Mesenchymal stem cell (in vitro differentiated cells and primary cell): ENCODE data around the gene TJP1.

Experiments
- DNase-seq: peaks from one replicate; pipeline ENCODE4 v3.0.0-alpha.2; 2013
- H2AFZ ChIP-seq: one replicate; pipeline ENCODE4 v1.6.1; 2013; ENCODE audit warnings: low read depth, mild to moderate bottlenecking, control low read depth, inconsistent platforms, low read length, moderate library complexity
- H2AK5ac ChIP-seq: 2 replicates; pipeline ENCODE4 v1.6.1; 2013; ENCODE audit warnings: low read length, moderate library complexity, mild to moderate bottlenecking, inconsistent platforms; ENCODE audit not compliant: severe bottlenecking
- H2BK120ac ChIP-seq: one replicate; pipeline ENCODE4 v1.6.1; 2013; ENCODE audit warnings: low read depth, mild to moderate bottlenecking, inconsistent platforms, low read length, moderate library complexity
- H2BK12ac ChIP-seq, 2 experiments: one replicate each; pipeline ENCODE4 v1.6.1; 2013; ENCODE audit warnings: inconsistent platforms in 2 of 2, low read length in 2 of 2, mild to moderate bottlenecking in 2 of 2, moderate library complexity in 2 of 2, control low read depth in 1 of 2
- H2BK15ac ChIP-seq: one replicate; pipeline ENCODE4 v1.6.1; 2013; ENCODE audit warnings: mild to moderate bottlenecking, low read depth, inconsistent platforms; ENCODE audit not compliant: poor library complexity, severe bottlenecking
- H2BK5ac ChIP-seq: 2 replicates; pipeline ENCODE4 v1.6.1; 2013; ENCODE audit warnings: low read depth, mild to moderate bottlenecking, low read length, control low read depth, inconsistent platforms; ENCODE audit not compliant: poor library complexity, severe bottlenecking
- H3K14ac ChIP-seq, 2 experiments: one replicate each; pipeline ENCODE4 v1.6.1; 2013; ENCODE audit warnings: inconsistent platforms in 2 of 2, low read length in 2 of 2, control low read depth in 1 of 2, mild to moderate bottlenecking in 1 of 2, moderate library complexity in 1 of 2
- H3K18ac ChIP-seq, 2 experiments: one replicate each; pipeline ENCODE4 v1.6.1; 2013; ENCODE audit warnings: inconsistent platforms in 2 of 2, low read length in 2 of 2, control low read depth in 1 of 2, low read depth in 1 of 2, mild to moderate bottlenecking in 1 of 2
- H3K23ac ChIP-seq, 2 experiments: one replicate each; pipeline ENCODE4 v1.6.1; 2013; ENCODE audit warnings: inconsistent platforms in 2 of 2, low read length in 2 of 2, mild to moderate bottlenecking in 2 of 2, moderate library complexity in 2 of 2, control low read depth in 1 of 2
- H3K27ac ChIP-seq: 2 replicates; pipeline ENCODE4 v1.5.1; 2013; ENCODE audit warnings: mild to moderate bottlenecking, moderate library complexity, low read length, control low read depth, inconsistent platforms; ENCODE audit not compliant: poor library complexity, severe bottlenecking
- H3K27me3 ChIP-seq, 2 experiments: 2 replicates each; pipeline versions ENCODE4 v1.6.1 to v1.7.0; 2013; ENCODE audit warnings: low read length in 2 of 2, mild to moderate bottlenecking in 2 of 2, moderate library complexity in 2 of 2, control low read depth in 1 of 2, inconsistent platforms in 1 of 2; ENCODE audit not compliant: control insufficient read depth in 1 of 2, insufficient read depth in 1 of 2
- H3K36me3 ChIP-seq, 2 experiments: 2 replicates each; pipeline versions ENCODE4 v1.6.1 to v1.7.0; 2013; ENCODE audit warnings: low read length in 2 of 2, control low read depth in 1 of 2, inconsistent platforms in 1 of 2, low read depth in 1 of 2, mild to moderate bottlenecking in 1 of 2; ENCODE audit not compliant: insufficient read depth in 2 of 2, control insufficient read depth in 1 of 2
- H3K4ac ChIP-seq, 2 experiments: one replicate each; pipeline ENCODE4 v1.6.1; 2013; ENCODE audit warnings: inconsistent platforms in 2 of 2, low read length in 2 of 2, mild to moderate bottlenecking in 2 of 2, moderate library complexity in 2 of 2, control low read depth in 1 of 2, low read depth in 1 of 2
- H3K4me1 ChIP-seq: 2 replicates; pipeline ENCODE4 v1.6.1; 2013; ENCODE audit warnings: low read depth, low read length, control low read depth; ENCODE audit not compliant: control insufficient read depth, insufficient read depth
- H3K4me2 ChIP-seq: 2 replicates; pipeline ENCODE4 v1.6.1; 2013; ENCODE audit warnings: low read length, mild to moderate bottlenecking, inconsistent platforms; ENCODE audit not compliant: poor library complexity, severe bottlenecking
- H3K4me3 ChIP-seq, 2 experiments: 2 replicates each; pipeline versions ENCODE4 v1.5.1 to v1.7.0; 2013; ENCODE audit warnings: low read length in 2 of 2, mild to moderate bottlenecking in 2 of 2, control low read depth in 1 of 2, low read depth in 1 of 2; ENCODE audit not compliant: insufficient read depth in 1 of 2
- H3K79me1 ChIP-seq: replicated peaks from 2 replicates; pipeline ENCODE4 v1.6.1; 2013; ENCODE audit warnings: mild to moderate bottlenecking, control low read depth, low read length, inconsistent platforms; ENCODE audit not compliant: poor library complexity, severe bottlenecking
- H3K9ac ChIP-seq: 2 replicates; pipeline ENCODE4 v1.7.0; 2013; ENCODE audit warnings: mild to moderate bottlenecking, low read length, moderate library complexity
- H3K9me3 ChIP-seq: 2 replicates; pipeline ENCODE4 v1.7.0; 2013; ENCODE audit warnings: mild to moderate bottlenecking, low read length; ENCODE audit not compliant: control insufficient read depth
- H4K8ac ChIP-seq: one replicate; pipeline ENCODE4 v1.6.1; 2013; ENCODE audit warnings: inconsistent platforms, mild to moderate bottlenecking, low read length, moderate library complexity
- H4K91ac ChIP-seq: one replicate; pipeline ENCODE4 v1.6.1; 2013; ENCODE audit warnings: mild to moderate bottlenecking, low read length, inconsistent platforms
- WGBS: methylation state at CpG from one replicate; pipeline ENCODE4 v1.1.7; 2013; ENCODE audit warnings: mixed read lengths; 5-methylcytosine and 5-hydroxymethylcytosine counted together

Gene TJP1

DNA sequence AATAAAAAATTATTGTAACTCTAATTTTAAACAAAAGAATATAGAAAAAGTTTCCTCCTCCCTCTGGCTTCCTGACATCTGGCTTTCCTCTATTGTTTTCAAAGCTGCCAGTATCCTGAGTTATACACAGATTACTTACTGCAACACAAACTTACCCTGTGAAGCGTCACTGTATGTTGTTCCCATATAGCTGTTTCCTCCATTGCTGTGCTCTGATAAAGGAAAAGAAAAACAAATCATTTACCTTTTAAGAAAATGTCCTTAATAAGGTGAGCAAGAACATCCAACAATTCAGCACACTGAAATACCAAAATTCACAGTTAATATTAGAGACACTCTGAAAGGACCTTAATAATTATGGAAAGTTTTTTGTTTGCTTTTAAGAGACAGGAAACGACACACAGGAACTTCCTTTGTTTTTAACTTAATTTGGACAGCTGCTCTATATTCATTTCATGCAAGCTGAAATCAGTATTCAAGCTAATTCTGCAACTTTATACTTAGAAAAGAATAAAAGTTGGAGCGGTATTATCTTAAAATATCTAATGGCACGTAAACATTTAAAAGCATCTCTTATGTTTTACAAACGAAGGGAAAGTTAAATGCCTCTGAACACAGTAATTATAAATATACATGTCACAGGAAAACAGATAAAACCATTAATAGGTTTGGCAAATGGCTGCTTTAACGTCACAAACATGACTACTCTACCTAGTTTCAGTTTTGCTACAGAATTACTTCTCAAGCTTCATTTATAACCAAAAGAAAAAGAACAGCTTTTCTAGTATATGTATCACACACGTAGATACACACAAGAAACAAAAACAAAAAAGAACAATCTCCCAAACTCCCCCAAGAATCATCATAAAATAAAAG is 21.5 kb downstream of the TJP1 start:
- DNase-seq = no peak
- no peak overlapping the region for H3K14ac ChIP-seq
- no peak overlapping the region for H3K4me2 ChIP-seq
- no peak overlapping the region for H3K23ac ChIP-seq
- H2BK12ac ChIP-seq = no peak overlapping the region
- H3K27me3 ChIP-seq = no peaks in the 10 kb centered on the region
- no peak overlapping the region for H2AFZ ChIP-seq
- no peak overlapping the region for H3K4ac ChIP-seq
- H4K8ac ChIP-seq = no peak overlapping the region
- H3K18ac ChIP-seq = no peak overlapping the region
- H3K79me1 ChIP-seq = peaks cover 3% of the 10 kb centered on the region
- H3K4me1 ChIP-seq = no peaks in the 10 kb centered on the region
- H3K9ac ChIP-seq = no peak overlapping the region
- no peak overlapping the region for H2AK5ac ChIP-seq
- H2BK5ac ChIP-seq = no peak overlapping the region
- 54% methylated on average over 4 of the region's 7 CpGs for WGBS
- H3K4me3 ChIP-seq = no peak overlapping the region
- H3K27ac ChIP-seq = no peak overlapping the region
- H2BK15ac ChIP-seq = no peak overlapping the region
- H4K91ac ChIP-seq = no peak overlapping the region
- no peak overlapping the region for H2BK120ac ChIP-seq
- H3K9me3 ChIP-seq = no peaks in the 10 kb centered on the region
- H3K36me3 ChIP-seq = peaks cover 0 to 19% of the 10 kb centered on the region in 2 experiments

DNA sequence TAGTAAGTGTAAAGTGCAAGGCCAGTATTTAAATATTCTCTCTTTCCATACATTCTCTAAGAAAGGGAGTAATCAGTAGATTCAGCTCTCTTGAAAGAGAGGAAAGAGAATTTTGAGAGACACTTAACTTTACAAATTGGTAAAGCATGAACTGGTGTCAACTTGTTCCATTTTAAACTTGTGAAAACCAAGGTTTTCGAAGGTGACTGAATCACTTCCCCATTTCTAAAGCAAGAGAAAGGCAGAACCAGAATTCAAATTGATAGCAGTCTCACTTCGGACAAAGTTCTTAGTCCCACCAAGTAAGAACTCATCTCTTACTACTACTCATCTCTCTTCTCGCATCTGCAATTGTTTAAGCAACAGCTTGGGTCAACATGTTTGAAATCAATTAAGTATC is 22.4 kb downstream of the TJP1 start:
- WGBS = 100% methylated on average over 2 of the region's 3 CpGs
- H3K14ac ChIP-seq = no peak overlapping the region
- DNase-seq = no peak
- no peak overlapping the region for H2AK5ac ChIP-seq
- no peak overlapping the region for H3K4me2 ChIP-seq
- H4K91ac ChIP-seq = no peak overlapping the region
- no peak overlapping the region for H3K18ac ChIP-seq
- H3K4ac ChIP-seq = no peak overlapping the region
- no peak overlapping the region for H2BK15ac ChIP-seq
- H3K23ac ChIP-seq = no peak overlapping the region
- no peak overlapping the region for H3K9ac ChIP-seq
- no peak overlapping the region for H3K27ac ChIP-seq
- peaks cover 2% of the 10 kb centered on the region for H3K4me1 ChIP-seq
- H3K27me3 ChIP-seq = no peaks in the 10 kb centered on the region
- peaks cover 3 to 19% of the 10 kb centered on the region in 2 experiments for H3K36me3 ChIP-seq
- no peak overlapping the region for H3K4me3 ChIP-seq
- H2BK5ac ChIP-seq = no peak overlapping the region
- peaks cover 6% of the 10 kb centered on the region for H3K79me1 ChIP-seq
- no peak overlapping the region for H4K8ac ChIP-seq
- H3K9me3 ChIP-seq = no peaks in the 10 kb centered on the region
- no peak overlapping the region for H2BK12ac ChIP-seq
- no peak overlapping the region for H2BK120ac ChIP-seq
- H2AFZ ChIP-seq = no peak overlapping the region

DNA sequence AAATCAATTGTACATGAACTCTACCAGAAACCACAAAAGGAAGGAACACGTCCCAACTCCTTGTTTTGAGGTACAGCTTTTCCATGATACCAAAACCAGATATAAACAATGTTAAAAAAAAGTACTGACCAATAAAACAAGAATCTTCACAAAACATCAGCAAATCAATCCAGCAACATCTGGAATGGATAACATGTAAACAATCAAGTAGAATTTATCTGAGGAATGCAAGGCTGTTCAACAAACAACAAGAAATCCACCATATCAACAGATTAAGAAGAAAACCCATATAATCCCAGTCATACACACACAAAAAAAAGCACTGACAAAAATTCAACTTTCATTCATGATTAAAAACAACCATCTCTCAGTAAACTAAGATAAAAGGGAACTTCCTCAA is 26.7 kb downstream of the TJP1 start:
- Histone ChIP-seq H3K4me1 (peaks cover 2% of the 10 kb centered on the region), H3K36me3 (peaks cover 6 to 31% of the 10 kb centered on the region in 2 experiments), H4K91ac (no peak overlapping the region), H2BK120ac (no peak overlapping the region), H3K18ac (no peak overlapping the region), H3K9me3 (no peaks in the 10 kb centered on the region), H2BK15ac (no peak overlapping the region), H2AFZ (no peak overlapping the region), H2AK5ac (no peak overlapping the region), H3K27ac (no peak overlapping the region), H3K4me2 (no peak overlapping the region), H3K23ac (no peak overlapping the region), H3K79me1 (peaks cover 13% of the 10 kb centered on the region), H3K27me3 (no peaks in the 10 kb centered on the region), H4K8ac (no peak overlapping the region), H2BK5ac (no peak overlapping the region), H3K9ac (no peak overlapping the region), H3K4ac (no peak overlapping the region), H3K4me3 (no peak overlapping the region), H3K14ac (no peak overlapping the region), H2BK12ac (no peak overlapping the region)
- DNase-seq = peak; percentile 29
- 0% methylated on average over 1 of the region's 1 CpG for WGBS

DNA sequence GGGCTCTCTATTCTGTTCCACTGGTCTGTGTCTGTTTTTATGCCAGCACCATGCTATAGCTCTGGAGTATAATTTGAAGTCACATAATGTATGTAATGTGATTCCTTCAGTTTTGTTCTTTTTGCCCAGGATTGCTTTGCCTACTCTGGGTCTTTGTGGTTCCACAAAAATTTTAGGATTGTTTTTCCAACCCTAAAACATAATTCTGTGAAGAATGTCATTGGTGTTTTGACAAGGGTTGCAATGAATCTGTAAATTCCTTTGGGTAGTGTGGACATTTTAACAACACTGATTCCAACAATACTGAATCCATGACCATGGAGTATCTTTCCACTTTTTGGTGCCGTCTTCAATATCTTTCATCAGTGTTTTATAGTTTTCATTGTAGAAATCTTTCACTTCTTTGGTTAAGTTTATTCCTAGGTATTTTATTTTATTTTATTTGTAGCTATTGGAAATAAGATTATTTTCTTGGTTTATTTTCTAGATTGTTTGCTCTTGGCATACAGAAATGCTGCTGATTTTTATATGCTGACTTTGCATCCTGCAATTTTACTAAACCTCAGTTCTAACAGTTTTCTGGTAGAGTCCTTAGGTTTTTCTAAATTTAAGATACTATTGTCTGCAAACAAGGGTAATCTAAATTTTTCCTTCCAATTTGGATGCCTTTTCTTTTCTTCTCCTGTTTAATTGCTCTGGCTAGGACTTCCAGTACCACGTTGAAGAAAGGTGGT is 29.7 kb downstream of the TJP1 start:
- Histone ChIP-seq H4K8ac (no peak overlapping the region), H3K23ac (no peak overlapping the region), H3K9ac (no peak overlapping the region), H3K4me1 (peaks cover 2% of the 10 kb centered on the region), H2BK120ac (no peak overlapping the region), H3K4ac (no peak overlapping the region), H3K27ac (peak overlapping the region; percentile 44), H3K14ac (no peak overlapping the region), H2BK5ac (no peak overlapping the region), H4K91ac (no peak overlapping the region), H2BK12ac (no peak overlapping the region), H3K18ac (no peak overlapping the region), H3K27me3 (no peaks in the 10 kb centered on the region), H3K79me1 (peaks cover 13% of the 10 kb centered on the region), H2BK15ac (no peak overlapping the region), H3K4me2 (no peak overlapping the region), H2AFZ (no peak overlapping the region), H3K4me3 (no peak overlapping the region), H2AK5ac (no peak overlapping the region), H3K9me3 (no peaks in the 10 kb centered on the region), H3K36me3 (peaks cover 6 to 16% of the 10 kb centered on the region in 2 experiments)
- DNase-seq = no peak
- WGBS = no CpG with 5 or more reads among the region's 2 CpGs
